Hepatocyte (in vitro differentiated cells): ENCODE results near the gene UBA1. TPM values are rescaled to one million over a fixed set of nuclear protein-coding genes. Genes with fewer than 3 reads are reported as not detected.

Experiments
- DNase-seq: peaks from one replicate; pipeline ENCODE4 v3.0.0-alpha.2; 2016; ENCODE audit warnings: low spot score
- H2AFZ ChIP-seq: fragments of 200-600 bp; sonication (generic); 2 replicates; pipeline ENCODE4 v1.6.0; 2016; ENCODE audit warnings: antibody characterized with exemption, mild to moderate bottlenecking
- H3K27ac ChIP-seq: fragments of 200-600 bp; sonication (generic); 2 replicates; pipeline ENCODE4 v1.5.1; 2016; ENCODE audit warnings: mild to moderate bottlenecking
- H3K27me3 ChIP-seq: fragments of 200-600 bp; sonication (generic); 2 replicates; pipeline ENCODE4 v1.6.1; 2016
- H3K36me3 ChIP-seq: fragments of 200-600 bp; sonication (generic); replicated peaks from 2 replicates; pipeline ENCODE4 v1.5.1; 2016; ENCODE audit warnings: low read depth; ENCODE audit not compliant: insufficient read depth
- H3K4me1 ChIP-seq: fragments of 200-600 bp; sonication (generic); 2 replicates; pipeline ENCODE4 v1.5.1; 2016; ENCODE audit warnings: mild to moderate bottlenecking, moderate library complexity; ENCODE audit not compliant: insufficient read depth
- H3K4me2 ChIP-seq: fragments of 200-600 bp; sonication (generic); 2 replicates; pipeline ENCODE4 v1.6.0; 2016
- H3K4me3 ChIP-seq: fragments of 200-600 bp; sonication (generic); 2 replicates; pipeline ENCODE4 v1.5.1; 2016; ENCODE audit warnings: mild to moderate bottlenecking
- H3K79me2 ChIP-seq: fragments of 200-600 bp; sonication (generic); 2 replicates; pipeline ENCODE4 v1.6.0; 2017; ENCODE audit warnings: mild to moderate bottlenecking
- H3K9me2 ChIP-seq: fragments of 200-600 bp; sonication (generic); replicated peaks from 2 replicates; pipeline ENCODE4 v1.6.0; 2017; ENCODE audit warnings: mild to moderate bottlenecking; ENCODE audit not compliant: insufficient read depth
- H3K9me3 ChIP-seq: fragments of 200-600 bp; sonication (generic); 2 replicates; pipeline ENCODE4 v1.5.1; 2016; ENCODE audit warnings: low read depth, mild to moderate bottlenecking
- H4K20me1 ChIP-seq: fragments of 200-600 bp; sonication (generic); 2 replicates; pipeline ENCODE4 v1.6.0; 2016; ENCODE audit warnings: mild to moderate bottlenecking; ENCODE audit not compliant: insufficient read depth, poor library complexity, severe bottlenecking
- EZH2 ChIP-seq: fragments of 200-600 bp; sonication (generic); IDR thresholded peaks from 2 replicates; pipeline ENCODE4 v1.6.1; 2016; ENCODE audit warnings: antibody characterized with exemption, mild to moderate bottlenecking, borderline replicate concordance
- EZH2phosphoT487 ChIP-seq: fragments of 200-600 bp; sonication (generic); IDR thresholded peaks from one replicate; pipeline ENCODE4 v1.6.1; 2018; ENCODE audit warnings: antibody characterized with exemption, mild to moderate bottlenecking, low read depth, moderate library complexity; ENCODE audit not compliant: unreplicated experiment, severe bottlenecking
- WGBS: methylation state at CpG from one replicate; pipeline ENCODE4 v1.1.6; 2016; ENCODE audit warnings: low lambda C conversion rate; ENCODE audit errors: missing lambda C conversion rate; 5-methylcytosine and 5-hydroxymethylcytosine counted together
- polyA plus RNA-seq: library from polyadenylated mRNA; unstranded; fragments of >200 nt; fragmentation: Nextera tagmentation; extraction: Ambion mirVana; gene quantifications from 2 replicates; pipeline ENCODE4 v1.2.1, GENCODE V29; 2016
- total RNA-seq: library from RNA; depleted of rRNA; stranded (reverse); fragments of >200 nt; gene quantifications from 2 replicates; pipeline ENCODE4 v1.2.3, GENCODE V29; 2014
- TF ChIP-seq, protein P1 (sequence below): fragments of 200-600 bp; sonication (generic); IDR thresholded peaks from 2 replicates; pipeline ENCODE4 v1.5.1; 2016; ENCODE audit warnings: antibody characterized with exemption, mild to moderate bottlenecking; ENCODE audit not compliant: poor library complexity

The UBA1 gene
- total and polyA plus RNA-seq, 2 experiments from 2014 or later, result 236 to 253 TPM

DNA sequence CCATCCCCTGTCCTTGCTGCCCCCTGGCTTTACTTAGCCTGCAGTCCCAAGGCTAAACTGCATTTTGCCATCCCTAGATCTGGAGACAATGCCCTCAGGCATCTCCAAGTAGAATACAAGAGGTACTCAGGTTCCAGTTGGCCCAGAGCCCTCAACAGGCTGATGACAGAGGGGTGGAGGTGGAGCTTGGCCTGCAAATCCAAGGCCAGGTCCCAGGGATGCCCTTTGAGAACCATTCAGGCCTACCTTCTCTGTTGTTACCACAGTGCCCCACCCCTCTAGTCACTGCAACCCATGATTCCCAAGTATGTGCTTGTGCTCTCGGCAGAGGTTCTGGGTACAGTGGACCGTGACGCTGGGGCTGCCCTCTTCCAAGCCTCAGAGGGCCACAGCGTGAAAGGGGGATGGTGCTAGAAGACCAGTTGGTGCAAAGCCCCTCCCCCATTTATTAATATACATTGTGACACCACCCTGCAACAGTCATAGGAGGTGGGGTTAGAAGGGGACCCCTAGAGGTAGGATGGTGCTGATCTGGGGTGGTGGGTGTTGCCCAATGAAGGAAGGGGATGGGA, 6.4 kb upstream of the UBA1 start:
- 92% methylated on average over 4 of the region's 4 CpGs for WGBS
- Histone ChIP-seq H3K4me1 (peaks cover 6% of the 10 kb centered on the region), H3K27ac (no peak overlapping the region), H3K4me3 (no peak overlapping the region), H3K9me2 (no peaks in the 10 kb centered on the region), H3K27me3 (no peaks in the 10 kb centered on the region), H3K36me3 (no peaks in the 10 kb centered on the region), H2AFZ (no peak overlapping the region), H3K79me2 (peaks cover 6% of the 10 kb centered on the region), H3K4me2 (no peak overlapping the region), H3K9me3 (no peaks in the 10 kb centered on the region), H4K20me1 (no peaks in the 10 kb centered on the region)
- no peak for TF ChIP-seq EZH2phosphoT487
- TF ChIP-seq EZH2, result no peak
- TF ChIP-seq, protein P1, sequence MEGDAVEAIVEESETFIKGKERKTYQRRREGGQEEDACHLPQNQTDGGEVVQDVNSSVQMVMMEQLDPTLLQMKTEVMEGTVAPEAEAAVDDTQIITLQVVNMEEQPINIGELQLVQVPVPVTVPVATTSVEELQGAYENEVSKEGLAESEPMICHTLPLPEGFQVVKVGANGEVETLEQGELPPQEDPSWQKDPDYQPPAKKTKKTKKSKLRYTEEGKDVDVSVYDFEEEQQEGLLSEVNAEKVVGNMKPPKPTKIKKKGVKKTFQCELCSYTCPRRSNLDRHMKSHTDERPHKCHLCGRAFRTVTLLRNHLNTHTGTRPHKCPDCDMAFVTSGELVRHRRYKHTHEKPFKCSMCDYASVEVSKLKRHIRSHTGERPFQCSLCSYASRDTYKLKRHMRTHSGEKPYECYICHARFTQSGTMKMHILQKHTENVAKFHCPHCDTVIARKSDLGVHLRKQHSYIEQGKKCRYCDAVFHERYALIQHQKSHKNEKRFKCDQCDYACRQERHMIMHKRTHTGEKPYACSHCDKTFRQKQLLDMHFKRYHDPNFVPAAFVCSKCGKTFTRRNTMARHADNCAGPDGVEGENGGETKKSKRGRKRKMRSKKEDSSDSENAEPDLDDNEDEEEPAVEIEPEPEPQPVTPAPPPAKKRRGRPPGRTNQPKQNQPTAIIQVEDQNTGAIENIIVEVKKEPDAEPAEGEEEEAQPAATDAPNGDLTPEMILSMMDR, result no peak
- DNase-seq, result no peak

DNA sequence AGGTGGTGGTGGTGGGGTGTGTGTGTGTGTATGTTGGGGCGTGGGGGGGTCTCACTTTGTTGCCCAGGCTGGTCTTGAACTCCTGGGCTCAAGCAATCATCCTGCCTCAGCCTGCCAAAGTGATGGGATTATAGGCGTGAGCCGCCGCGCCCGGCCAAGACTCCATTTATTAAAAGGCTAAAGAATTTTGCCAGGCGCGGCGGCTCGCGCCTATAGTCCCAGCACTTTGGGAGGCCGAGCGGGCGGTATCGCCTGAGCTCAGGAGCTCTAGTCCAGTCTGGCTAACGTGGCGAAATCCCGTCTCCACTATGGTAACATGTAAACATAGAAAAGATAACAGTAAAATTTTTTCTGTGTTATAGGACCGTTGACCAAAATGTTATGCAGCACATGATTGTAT, 3.7 kb upstream of the UBA1 start:
- DNase-seq, result no peak
- H3K79me2 ChIP-seq, result peaks cover 17% of the 10 kb centered on the region
- H3K9me3 ChIP-seq, result no peaks in the 10 kb centered on the region
- peaks cover 11% of the 10 kb centered on the region for H3K4me1 ChIP-seq
- no peaks in the 10 kb centered on the region for H3K9me2 ChIP-seq
- H3K4me3 ChIP-seq, result no peak overlapping the region
- peaks cover 2% of the 10 kb centered on the region for H4K20me1 ChIP-seq
- H3K4me2 ChIP-seq, result no peak overlapping the region
- WGBS, result 85% methylated on average over 19 of the region's 19 CpGs
- H2AFZ ChIP-seq, result no peak overlapping the region
- TF ChIP-seq EZH2, result no peak
- TF ChIP-seq, protein P1, result no peak
- no peak for TF ChIP-seq EZH2phosphoT487
- no peaks in the 10 kb centered on the region for H3K27me3 ChIP-seq
- H3K27ac ChIP-seq, result no peak overlapping the region
- H3K36me3 ChIP-seq, result no peaks in the 10 kb centered on the region

DNA sequence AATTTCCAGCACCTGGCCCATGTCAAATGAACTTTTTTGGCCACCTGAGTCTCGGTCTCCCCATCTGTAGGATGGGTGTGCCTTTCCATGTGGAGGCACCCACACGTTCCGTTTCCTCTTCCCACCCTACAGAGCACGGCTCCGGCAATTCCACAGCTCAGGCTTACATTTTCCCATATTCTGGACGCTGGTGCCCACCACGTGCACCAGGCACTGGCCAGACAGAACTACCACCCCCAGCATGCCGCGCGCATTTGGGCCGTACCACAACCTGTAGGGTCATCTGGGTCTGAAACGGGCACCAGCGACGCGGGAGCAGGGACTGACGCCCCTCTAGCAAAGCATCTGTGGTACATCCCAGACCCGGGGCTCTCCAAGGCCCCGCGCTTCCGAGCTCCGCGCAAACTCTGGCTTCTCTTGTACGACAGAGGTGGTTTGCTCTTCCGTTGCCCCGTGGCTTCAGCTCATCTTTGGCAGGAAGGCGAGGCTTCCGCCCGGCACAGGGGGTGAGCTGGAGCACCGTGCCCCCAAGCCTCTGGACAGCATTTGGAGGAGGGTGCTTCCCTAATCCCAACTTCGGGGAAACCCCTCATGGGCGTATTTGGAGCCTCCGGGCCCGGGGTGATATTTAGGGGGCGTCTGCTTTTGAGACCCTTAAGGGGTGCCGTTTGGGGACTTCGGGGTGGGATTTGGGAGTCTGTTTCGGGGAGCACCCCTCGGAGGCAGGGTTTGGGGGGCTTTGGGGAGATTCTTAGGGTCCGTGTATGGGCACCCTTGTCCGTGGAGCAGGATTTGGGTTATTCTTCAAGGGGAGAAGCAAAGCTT, 3.0 kb upstream of the UBA1 start:
- H4K20me1 ChIP-seq, result peaks cover 9% of the 10 kb centered on the region
- 5% methylated on average over 33 of the region's 40 CpGs for WGBS

More for the DNA sequence above, 3.0 kb upstream of the UBA1 start:
- DNase-seq, result peak; percentile 96
- TF ChIP-seq EZH2 (no peak), EZH2phosphoT487 (no peak)
- TF ChIP-seq, protein P1, result no peak
- Histone ChIP-seq H3K79me2 (peaks cover 24% of the 10 kb centered on the region), H3K27ac (peak overlapping the region; percentile 7), H3K9me3 (no peaks in the 10 kb centered on the region), H2AFZ (peak overlapping the region; percentile 80), H3K4me3 (peak overlapping the region; percentile 41), H3K4me1 (peaks cover 19% of the 10 kb centered on the region), H3K36me3 (no peaks in the 10 kb centered on the region), H3K9me2 (no peaks in the 10 kb centered on the region), H3K27me3 (no peaks in the 10 kb centered on the region), H3K4me2 (peak overlapping the region; percentile 86)
